ENCODE data around the gene PRKCSH.

DNA sequence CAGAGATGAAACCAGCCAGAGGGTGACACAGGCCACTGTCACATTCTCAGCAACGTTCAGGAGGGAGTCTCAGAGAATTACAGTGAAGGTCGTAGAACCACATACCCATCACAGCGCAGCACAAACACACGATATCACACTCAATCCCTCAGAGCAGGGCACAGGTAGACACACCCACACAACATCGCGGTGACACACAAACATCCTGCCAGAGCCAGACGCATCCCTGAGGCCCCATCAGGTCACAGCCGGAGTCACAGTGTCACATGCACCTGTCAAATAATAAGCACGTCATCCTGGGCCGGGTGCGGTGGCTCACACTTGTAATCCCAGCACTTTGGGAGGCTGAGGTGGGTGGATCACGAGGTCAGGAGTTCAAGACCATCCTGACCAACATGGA lies 28.0 kb downstream of the PRKCSH start:
- TF ChIP-seq CTCF (tag by site-specific recombination; IDR thresholded peaks at IDR 0.05) (no peak), ZNF747 (tag by site-specific recombination; IDR thresholded peaks at IDR 0.05) (no peak), OSR2 (tag by site-specific recombination; IDR thresholded peaks at IDR 0.05) (no peak), ZNF157 (tag by site-specific recombination; IDR thresholded peaks at IDR 0.05) (no peak), KLF1 (tag by site-specific recombination; IDR thresholded peaks at IDR 0.05) (no peak), PATZ1 (tag by site-specific recombination; IDR thresholded peaks at IDR 0.05) (no peak), ZNF626 (tag by site-specific recombination; IDR thresholded peaks at IDR 0.05) (no peak), ZNF639 (tag by site-specific recombination; IDR thresholded peaks at IDR 0.05) (no peak), ZNF324 (tag by site-specific recombination; IDR thresholded peaks at IDR 0.05) (no peak), ZNF214 (tag by site-specific recombination; IDR thresholded peaks at IDR 0.05; ENCODE audit: borderline replicate concordance) (no peak), REST (tag by site-specific recombination; IDR thresholded peaks at IDR 0.05) (no peak), ZBTB26 (tag by site-specific recombination; optimal IDR thresholded peaks at IDR 0.05) (no peak), KLF8 (tag by site-specific recombination; IDR thresholded peaks at IDR 0.05) (no peak), ZBTB7A (tag by site-specific recombination; IDR thresholded peaks at IDR 0.05; ENCODE audit: low read depth) (no peak)
